Cortex of kidney (tissue), 1 donor: ENCODE measurements around the gene CERS5.
"Not testable (repeated sequence)": the region's sequence is repeated elsewhere in the genome, so short reads cannot be mapped to it uniquely, and the experiment has no call there.

Source experiments
- DNase-seq: peaks from one replicate; lab custom pipeline; 2025; lab: John Stamatoyannopoulos, UW

CERS5 gene

GRCh38 chr12:50186681-50187080, 19.5 kb upstream of the CERS5 start:
- DNase-seq = no peak

GRCh38 chr12:50185970-50186663, 18.9 kb upstream of the CERS5 start:
- DNase-seq = no peak

GRCh38 chr12:50185301-50185895, 18.2 kb upstream of the CERS5 start:
- no peak for DNase-seq

GRCh38 chr12:50184261-50184660, 17.1 kb upstream of the CERS5 start:
- no peak for DNase-seq

- DNase-seq = no peak
Measured at GRCh38 chr12:50182461-50182860, 15.3 kb upstream of the CERS5 start.

- no peak for DNase-seq
Measured at GRCh38 chr12:50181691-50182090, 14.5 kb upstream of the CERS5 start.

GRCh38 chr12:50175716-50176026, 8.5 kb upstream of the CERS5 start:
- no peak for DNase-seq

- no peak for DNase-seq
Measured at GRCh38 chr12:50174971-50175715, 8.0 kb upstream of the CERS5 start.

- no peak for DNase-seq
Measured at GRCh38 chr12:50166799-50167048, 445 bp downstream of the CERS5 start.

GRCh38 chr12:50164963-50165362, 2.2 kb downstream of the CERS5 start:
- DNase-seq = no peak

- DNase-seq = no peak
Measured at GRCh38 chr12:50162230-50162629, 4.9 kb downstream of the CERS5 start.

GRCh38 chr12:50160643-50161042, 6.5 kb downstream of the CERS5 start:
- DNase-seq = no peak

GRCh38 chr12:50157259-50157658, 9.9 kb downstream of the CERS5 start:
- DNase-seq = no peak

- DNase-seq = no peak
Measured at GRCh38 chr12:50156641-50157040, 10.5 kb downstream of the CERS5 start.

- not testable (repeated sequence) for DNase-seq
Measured at GRCh38 chr12:50154947-50155346, 12.2 kb downstream of the CERS5 start.

- no peak for DNase-seq
Measured at GRCh38 chr12:50151047-50151687, 16.0 kb downstream of the CERS5 start.

GRCh38 chr12:50149311-50149710, 17.9 kb downstream of the CERS5 start:
- DNase-seq = no peak

GRCh38 chr12:50148011-50148410, 19.2 kb downstream of the CERS5 start:
- DNase-seq = not testable (repeated sequence)

GRCh38 chr12:50147281-50147680, 19.9 kb downstream of the CERS5 start:
- DNase-seq = no peak

GRCh38 chr12:50145439-50145838, 21.7 kb downstream of the CERS5 start:
- no peak for DNase-seq

GRCh38 chr12:50142993-50143392, 24.2 kb downstream of the CERS5 start:
- no peak for DNase-seq

GRCh38 chr12:50132505-50133135, 34.5 kb downstream of the CERS5 start:
- no peak for DNase-seq

GRCh38 chr12:50129290-50129689, 37.9 kb downstream of the CERS5 start:
- no peak for DNase-seq
